Activated CD4-positive, alpha-beta memory T cell treated with anti-CD3 and anti-CD28 coated beads, Interleukin-2, amount 10 ng/mL, durations not matched to agents 7 days and 5 days (primary cell): ENCODE measurements around the gene DOK6. TPM values are rescaled to one million over a fixed set of nuclear protein-coding genes. Genes with fewer than 3 reads are reported as not detected.

Experiments used
- CTCF ChIA-PET: fragments of 350-600 bp; sonication (Branson Sonifier 250); formaldehyde crosslinking; loops from one replicate; lab custom pipeline; 2021; ENCODE audit warnings: antibody characterized with exemption, inconsistent platforms; lab: Charles Lee
- POLR2A ChIA-PET: fragments of 350-600 bp; sonication (Branson Sonifier 250); formaldehyde crosslinking; loops from one replicate; lab custom pipeline; 2021; ENCODE audit warnings: antibody characterized with exemption; lab: Charles Lee
- DNase-seq: peaks from one replicate; pipeline ENCODE4 v3.0.0-alpha.2; 2020
- H3K27ac Mint-ChIP-seq: one replicate; pipeline ENCODE4 v1.8.0; 2021; ENCODE audit warnings: mild to moderate bottlenecking, mixed read lengths
- H3K27me3 Mint-ChIP-seq: one replicate; pipeline ENCODE4 v1.8.0; 2021; ENCODE audit warnings: mixed read lengths
- H3K36me3 Mint-ChIP-seq: one replicate; pipeline ENCODE4 v1.8.0; 2021; ENCODE audit warnings: low read depth, mixed read lengths
- H3K4me1 Mint-ChIP-seq: one replicate; pipeline ENCODE4 v1.8.0; 2021; ENCODE audit warnings: mixed read lengths
- H3K4me3 Mint-ChIP-seq: one replicate; pipeline ENCODE4 v1.8.0; 2021; ENCODE audit warnings: mild to moderate bottlenecking, mixed read lengths
- H3K9me3 Mint-ChIP-seq: one replicate; pipeline ENCODE4 v1.8.0; 2021; ENCODE audit warnings: mixed read lengths
- total RNA-seq, 2 experiments: library from RNA; stranded (reverse); gene quantifications; one replicate each; pipeline ENCODE4 v1.2.3, GENCODE V29; 2021

Gene DOK6
- total RNA-seq, 2 experiments from 2014 or later = not detected

- H3K4me1 Mint-ChIP-seq = peaks cover 11% of the 10 kb centered on the region
- no peak for DNase-seq
- no peak overlapping the region for H3K27ac Mint-ChIP-seq
- H3K9me3 Mint-ChIP-seq = no peaks in the 10 kb centered on the region
- POLR2A ChIA-PET = no interaction called here
- H3K27me3 Mint-ChIP-seq = peaks cover 46% of the 10 kb centered on the region
- H3K4me3 Mint-ChIP-seq = no peak overlapping the region
- H3K36me3 Mint-ChIP-seq = no peaks in the 10 kb centered on the region
- CTCF ChIA-PET = no interaction called here
Observed at GRCh38 chr18:69399253-69399652, 1.4 kb upstream of the DOK6 start.

DNA sequence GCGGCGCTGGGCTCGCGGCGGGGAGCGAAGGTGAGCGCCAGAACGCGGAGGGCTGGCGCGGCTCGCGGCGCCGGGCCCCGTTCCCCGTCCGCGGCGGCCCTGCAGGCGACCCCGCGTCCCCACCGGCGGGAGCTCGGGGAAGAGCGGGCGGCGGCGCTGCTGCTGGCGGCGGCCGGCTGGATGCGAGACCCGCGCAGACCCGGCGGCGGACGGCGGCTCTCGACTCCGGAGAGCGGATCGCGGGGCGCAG is 213 bp downstream of the DOK6 start:
- ChIA-PET CTCF (no interaction called here), POLR2A (no interaction called here)
- H3K9me3 Mint-ChIP-seq = no peaks in the 10 kb centered on the region
- no peaks in the 10 kb centered on the region for H3K36me3 Mint-ChIP-seq
- no peak overlapping the region for H3K4me3 Mint-ChIP-seq
- peaks cover 11% of the 10 kb centered on the region for H3K4me1 Mint-ChIP-seq
- no peak overlapping the region for H3K27ac Mint-ChIP-seq
- DNase-seq = no peak
- peaks cover 54% of the 10 kb centered on the region for H3K27me3 Mint-ChIP-seq

DNA sequence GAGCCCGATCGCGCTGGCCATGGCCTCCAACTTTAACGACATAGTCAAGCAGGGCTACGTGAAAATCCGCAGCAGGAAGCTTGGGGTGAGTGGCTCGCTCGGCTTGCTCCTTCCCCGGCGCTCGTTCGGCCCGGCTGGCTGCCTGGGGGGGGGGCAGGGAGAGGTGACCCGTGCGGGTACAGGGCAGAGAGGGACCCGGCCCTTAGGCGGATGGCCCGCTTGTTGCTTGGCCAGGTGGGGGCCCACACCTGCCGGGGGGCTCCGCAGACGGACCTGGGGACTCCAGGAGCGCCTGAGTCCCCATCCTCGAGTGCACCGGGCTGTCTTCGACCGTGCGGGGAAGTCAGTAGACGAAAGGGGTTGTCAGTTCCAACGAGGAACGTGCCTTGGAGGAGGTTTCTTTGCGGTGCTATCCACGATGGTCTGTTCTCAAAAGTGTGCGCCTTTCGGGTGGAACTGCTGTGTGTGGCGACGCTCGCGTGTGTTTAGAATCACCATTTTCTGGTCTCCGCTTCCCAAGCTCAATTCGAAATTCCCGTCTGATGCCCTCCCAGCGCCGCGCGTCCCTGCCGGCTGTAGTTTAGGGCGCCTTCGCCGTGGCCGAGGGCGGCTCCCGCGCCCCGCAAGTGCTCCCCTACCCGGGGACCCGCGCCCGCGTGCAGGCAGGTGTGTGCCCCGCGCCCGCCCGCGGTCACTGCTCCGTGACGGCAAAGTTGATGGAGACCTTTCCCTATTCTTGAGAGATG is 711 bp downstream of the DOK6 start:
- ChIA-PET CTCF (no interaction called here), POLR2A (no interaction called here)
- peaks cover 59% of the 10 kb centered on the region for H3K27me3 Mint-ChIP-seq
- H3K36me3 Mint-ChIP-seq = no peaks in the 10 kb centered on the region
- H3K4me1 Mint-ChIP-seq = peaks cover 11% of the 10 kb centered on the region
- H3K4me3 Mint-ChIP-seq = no peak overlapping the region
- H3K27ac Mint-ChIP-seq = no peak overlapping the region
- no peak for DNase-seq
- no peaks in the 10 kb centered on the region for H3K9me3 Mint-ChIP-seq

DNA sequence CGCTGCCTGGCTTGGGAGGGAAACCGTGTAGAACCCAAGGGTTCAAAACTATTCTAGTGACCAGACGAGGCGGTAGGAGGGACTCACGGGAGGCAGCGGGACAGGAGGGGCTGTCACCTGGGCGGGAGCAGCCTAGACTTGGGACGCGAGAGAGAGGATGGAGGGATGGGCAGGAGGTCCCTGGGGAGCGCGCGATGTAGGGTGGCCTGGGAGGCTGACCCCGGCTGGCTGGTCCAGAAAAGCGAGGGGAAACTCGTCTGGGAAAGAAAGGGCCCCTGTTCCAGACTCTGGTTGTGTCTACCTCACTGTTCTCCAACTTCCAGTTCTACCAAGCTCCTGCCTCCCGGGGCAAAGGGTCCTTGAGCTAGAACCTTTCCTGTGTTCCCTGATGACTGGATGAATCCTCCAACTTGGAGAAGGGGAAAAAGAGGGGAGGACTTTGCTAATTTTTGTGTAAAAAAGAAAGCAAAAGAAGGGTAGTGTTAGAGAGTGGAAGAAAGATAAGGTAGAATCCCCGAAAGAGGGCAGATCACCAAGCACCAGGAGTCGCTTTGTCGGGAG is 1.4 kb downstream of the DOK6 start:
- no peak overlapping the region for H3K4me3 Mint-ChIP-seq
- DNase-seq = no peak
- peaks cover 11% of the 10 kb centered on the region for H3K4me1 Mint-ChIP-seq
- H3K27ac Mint-ChIP-seq = no peak overlapping the region
- ChIA-PET POLR2A (no interaction called here), CTCF (no interaction called here)
- H3K9me3 Mint-ChIP-seq = no peaks in the 10 kb centered on the region
- no peaks in the 10 kb centered on the region for H3K36me3 Mint-ChIP-seq
- H3K27me3 Mint-ChIP-seq = peaks cover 61% of the 10 kb centered on the region

GRCh38 chr18:69402533-69402989 is 1.9 kb downstream of the DOK6 start:
- Mint-ChIP-seq H3K36me3 (no peaks in the 10 kb centered on the region), H3K27ac (no peak overlapping the region), H3K9me3 (no peaks in the 10 kb centered on the region), H3K4me1 (peaks cover 11% of the 10 kb centered on the region), H3K27me3 (peaks cover 61% of the 10 kb centered on the region), H3K4me3 (no peak overlapping the region)
- no peak for DNase-seq
- ChIA-PET POLR2A (no interaction called here), CTCF (no interaction called here)

- ChIA-PET CTCF (no interaction called here), POLR2A (no interaction called here)
- H3K9me3 Mint-ChIP-seq = no peaks in the 10 kb centered on the region
- peaks cover 22% of the 10 kb centered on the region for H3K27me3 Mint-ChIP-seq
- H3K27ac Mint-ChIP-seq = no peak overlapping the region
- no peak overlapping the region for H3K4me3 Mint-ChIP-seq
- no peaks in the 10 kb centered on the region for H3K36me3 Mint-ChIP-seq
- H3K4me1 Mint-ChIP-seq = no peaks in the 10 kb centered on the region
- DNase-seq = no peak
Observed at GRCh38 chr18:69408522-69408921, 7.8 kb downstream of the DOK6 start.

- H3K9me3 Mint-ChIP-seq = no peaks in the 10 kb centered on the region
- H3K4me3 Mint-ChIP-seq = no peak overlapping the region
- ChIA-PET POLR2A (no interaction called here), CTCF (no interaction called here)
- no peaks in the 10 kb centered on the region for H3K4me1 Mint-ChIP-seq
- H3K36me3 Mint-ChIP-seq = no peaks in the 10 kb centered on the region
- H3K27ac Mint-ChIP-seq = no peak overlapping the region
- peaks cover 14% of the 10 kb centered on the region for H3K27me3 Mint-ChIP-seq
- DNase-seq = no peak
Observed at GRCh38 chr18:69411199-69411598, 10.5 kb downstream of the DOK6 start.

GRCh38 chr18:69414184-69414583 is 13.5 kb downstream of the DOK6 start:
- no peak for DNase-seq
- Mint-ChIP-seq H3K27ac (no peak overlapping the region), H3K4me1 (no peaks in the 10 kb centered on the region), H3K27me3 (peaks cover 10% of the 10 kb centered on the region), H3K4me3 (no peak overlapping the region), H3K9me3 (no peaks in the 10 kb centered on the region), H3K36me3 (no peaks in the 10 kb centered on the region)
- POLR2A ChIA-PET = no interaction called here
- CTCF ChIA-PET = no interaction called here

GRCh38 chr18:69432847-69433246 is 32.2 kb downstream of the DOK6 start:
- ChIA-PET POLR2A (no interaction called here), CTCF (no interaction called here)
- Mint-ChIP-seq H3K27me3 (no peaks in the 10 kb centered on the region), H3K9me3 (no peaks in the 10 kb centered on the region), H3K4me3 (no peak overlapping the region), H3K27ac (no peak overlapping the region), H3K4me1 (no peaks in the 10 kb centered on the region), H3K36me3 (no peaks in the 10 kb centered on the region)
- DNase-seq = no peak

- no peaks in the 10 kb centered on the region for H3K36me3 Mint-ChIP-seq
- CTCF ChIA-PET = no interaction called here
Observed at GRCh38 chr18:69435000-69435399, 34.3 kb downstream of the DOK6 start.

DNA sequence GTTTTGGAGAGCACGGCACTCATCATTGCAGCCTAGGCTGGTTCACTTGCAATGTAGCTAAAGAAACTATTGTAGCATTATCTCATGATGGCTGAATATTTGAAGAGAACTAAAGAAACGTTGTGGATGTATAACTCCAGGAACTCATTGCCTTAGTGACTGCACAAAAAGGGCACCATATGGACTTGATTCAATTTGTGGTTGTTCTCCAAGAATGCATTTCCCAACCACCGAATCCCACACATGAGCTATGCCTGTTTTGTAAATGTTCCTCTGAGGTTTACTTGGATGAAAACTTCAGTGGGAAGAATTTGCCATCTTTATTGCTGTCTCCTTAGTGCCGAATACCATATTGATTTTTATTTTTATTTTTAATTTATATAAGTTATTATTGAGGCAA is 43.5 kb downstream of the DOK6 start:
- no peaks in the 10 kb centered on the region for H3K4me1 Mint-ChIP-seq
- CTCF ChIA-PET = no interaction called here
- no peak for DNase-seq
- no peak overlapping the region for H3K4me3 Mint-ChIP-seq
- no peaks in the 10 kb centered on the region for H3K9me3 Mint-ChIP-seq
- H3K36me3 Mint-ChIP-seq = no peaks in the 10 kb centered on the region
- POLR2A ChIA-PET = no interaction called here
- H3K27ac Mint-ChIP-seq = no peak overlapping the region
- H3K27me3 Mint-ChIP-seq = no peaks in the 10 kb centered on the region

More at GRCh38 chr18:69435000-69435399, 34.3 kb downstream of the DOK6 start:
- Mint-ChIP-seq H3K9me3 (no peaks in the 10 kb centered on the region), H3K27me3 (no peaks in the 10 kb centered on the region), H3K27ac (no peak overlapping the region), H3K4me3 (no peak overlapping the region), H3K4me1 (no peaks in the 10 kb centered on the region)
- POLR2A ChIA-PET = no interaction called here
- DNase-seq = no peak

DNA sequence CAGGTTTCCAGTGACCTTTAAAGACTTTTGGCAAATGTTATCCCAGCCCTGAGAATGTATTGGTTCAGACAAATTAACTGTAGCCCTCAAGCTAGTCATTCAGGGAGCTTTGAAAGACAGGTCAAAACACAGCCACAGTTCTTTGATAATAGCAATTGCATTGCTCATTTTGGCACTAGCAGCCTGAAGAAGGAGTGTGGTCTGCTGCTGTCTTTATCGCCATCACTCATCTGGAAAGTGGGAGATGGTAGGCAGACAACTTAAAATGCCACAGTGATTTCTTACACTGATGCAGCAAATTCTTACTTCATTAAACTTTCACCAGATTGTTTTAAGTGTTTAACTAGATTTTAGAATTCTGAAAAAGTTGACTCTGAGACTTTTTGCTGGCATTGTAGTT is 47.2 kb downstream of the DOK6 start:
- H3K27ac Mint-ChIP-seq = no peak overlapping the region
- CTCF ChIA-PET = no interaction called here
- no peak for DNase-seq
- H3K4me3 Mint-ChIP-seq = no peak overlapping the region
- POLR2A ChIA-PET = no interaction called here
- H3K4me1 Mint-ChIP-seq = no peaks in the 10 kb centered on the region
- no peaks in the 10 kb centered on the region for H3K9me3 Mint-ChIP-seq
- no peaks in the 10 kb centered on the region for H3K27me3 Mint-ChIP-seq
- no peaks in the 10 kb centered on the region for H3K36me3 Mint-ChIP-seq

GRCh38 chr18:69455125-69455524 is 54.4 kb downstream of the DOK6 start:
- ChIA-PET POLR2A (no interaction called here), CTCF (interaction anchor here (0.7 kb wide), 1 partner anchor 631 kb away, joined by 3 read pairs; no protein-coding TSS in a partner anchor)
- Mint-ChIP-seq H3K27me3 (no peaks in the 10 kb centered on the region), H3K27ac (no peak overlapping the region), H3K36me3 (no peaks in the 10 kb centered on the region), H3K9me3 (no peaks in the 10 kb centered on the region), H3K4me3 (no peak overlapping the region), H3K4me1 (no peaks in the 10 kb centered on the region)
- no peak for DNase-seq

DNA sequence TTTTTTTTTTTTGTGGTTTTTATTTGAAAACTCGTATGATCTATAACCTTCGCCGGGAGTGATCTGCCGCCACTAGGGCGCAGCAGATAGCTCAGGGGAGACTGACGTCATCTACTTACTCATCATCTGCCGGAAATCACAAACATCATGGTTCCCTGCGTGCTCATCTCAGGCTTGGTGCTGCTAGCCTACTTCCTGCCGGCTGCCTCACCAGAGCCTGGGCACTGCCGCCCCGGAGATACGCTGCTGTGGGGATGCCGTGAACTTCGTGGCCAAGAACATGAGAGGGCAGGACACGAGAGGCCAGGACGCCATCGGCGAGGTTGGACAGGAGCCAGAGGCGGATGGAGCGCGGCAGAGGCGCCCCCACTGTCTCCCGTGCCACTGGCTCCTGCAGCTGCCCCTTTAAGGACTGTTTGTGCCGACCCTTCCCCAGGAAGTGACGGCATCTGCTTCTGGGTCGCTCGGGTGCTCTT is 68.8 kb downstream of the DOK6 start:
- Mint-ChIP-seq H3K4me3 (no peak overlapping the region), H3K27ac (no peak overlapping the region), H3K4me1 (peaks cover 4% of the 10 kb centered on the region), H3K27me3 (no peaks in the 10 kb centered on the region), H3K36me3 (no peaks in the 10 kb centered on the region), H3K9me3 (peaks cover 3% of the 10 kb centered on the region)
- peak; percentile 52 for DNase-seq
- CTCF ChIA-PET = no interaction called here
- POLR2A ChIA-PET = no interaction called here
